ENCODE results near the gene ZDHHC22.
A peak's percentile ranks its signal among the peaks of the same experiment; 100 is the strongest.

ZDHHC22 gene

DNA sequence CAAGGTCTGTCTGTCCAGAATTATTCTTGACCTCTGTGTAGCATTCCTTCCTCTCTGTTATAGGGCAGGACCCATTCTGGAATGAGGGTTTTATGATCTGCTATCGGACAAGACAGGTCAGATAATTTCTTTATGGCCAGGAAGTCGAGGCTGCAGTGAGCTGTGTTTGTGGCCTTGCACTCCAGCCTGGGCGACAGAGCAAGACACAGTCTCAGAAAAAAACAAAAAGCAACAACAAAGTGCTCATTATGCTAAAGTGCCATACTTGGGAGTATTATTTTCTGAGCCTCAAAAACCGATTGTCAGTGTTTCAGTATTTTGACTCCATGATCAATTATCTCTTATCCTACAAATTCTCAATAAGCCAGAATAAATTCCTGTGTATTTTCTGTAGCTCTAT is 39.4 kb downstream of the ZDHHC22 start:
- no peak for DNase-seq

DNA sequence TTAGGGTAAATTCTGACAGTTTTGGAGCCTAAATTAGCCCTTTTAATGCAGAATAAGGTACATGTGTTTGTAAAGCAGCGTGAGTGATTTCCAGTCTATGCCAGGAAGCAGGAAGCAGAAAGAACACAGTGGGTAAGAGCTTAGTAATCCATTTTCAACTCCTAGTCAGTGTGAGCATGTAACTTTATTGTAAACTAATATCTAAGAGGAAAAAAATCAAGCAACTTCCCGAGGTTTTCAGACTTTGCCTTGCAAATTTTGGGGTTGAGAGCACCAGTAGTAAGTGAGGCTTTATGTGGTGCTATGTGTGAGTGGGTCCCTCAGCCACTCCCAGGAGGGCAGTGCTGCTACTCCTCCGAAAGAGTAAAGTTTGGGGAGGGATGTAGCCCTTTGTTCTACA is 40.6 kb downstream of the ZDHHC22 start:
- no peak for DNase-seq

DNA sequence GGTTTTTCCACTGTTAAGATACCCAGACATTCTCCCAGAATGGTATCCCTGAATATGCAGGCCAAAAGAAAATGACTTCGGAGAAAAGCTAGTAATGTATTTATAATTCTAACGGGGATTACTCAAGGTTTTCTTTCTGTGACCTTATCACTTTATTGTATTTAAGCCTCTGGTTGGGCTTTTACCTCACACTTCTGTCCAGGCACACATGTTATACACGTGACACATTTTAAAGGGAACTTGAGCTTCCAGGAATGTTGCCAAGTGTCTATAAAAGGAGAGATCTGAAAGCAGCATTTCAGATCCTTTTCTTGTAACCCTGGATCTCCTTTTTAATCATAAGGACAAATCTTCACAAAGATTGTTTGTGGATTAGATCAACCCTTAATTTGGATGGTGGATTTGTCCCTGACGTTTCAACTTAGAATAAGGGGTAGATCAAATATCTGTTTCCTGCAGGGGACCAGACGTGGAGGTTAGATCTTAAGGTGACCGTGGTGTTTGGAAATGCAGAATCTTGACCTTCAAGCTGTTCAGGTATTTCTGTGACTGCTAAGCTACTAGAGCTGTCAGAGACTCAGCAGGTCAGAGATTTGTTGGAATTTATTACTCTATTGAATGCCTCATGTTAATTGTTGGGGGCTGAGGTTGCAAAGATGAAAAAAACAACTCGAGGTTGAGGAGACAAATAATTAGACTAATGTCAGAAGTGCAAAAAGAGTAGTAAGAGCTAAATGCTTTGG is 42.0 kb downstream of the ZDHHC22 start:
- no peak for DNase-seq

DNA sequence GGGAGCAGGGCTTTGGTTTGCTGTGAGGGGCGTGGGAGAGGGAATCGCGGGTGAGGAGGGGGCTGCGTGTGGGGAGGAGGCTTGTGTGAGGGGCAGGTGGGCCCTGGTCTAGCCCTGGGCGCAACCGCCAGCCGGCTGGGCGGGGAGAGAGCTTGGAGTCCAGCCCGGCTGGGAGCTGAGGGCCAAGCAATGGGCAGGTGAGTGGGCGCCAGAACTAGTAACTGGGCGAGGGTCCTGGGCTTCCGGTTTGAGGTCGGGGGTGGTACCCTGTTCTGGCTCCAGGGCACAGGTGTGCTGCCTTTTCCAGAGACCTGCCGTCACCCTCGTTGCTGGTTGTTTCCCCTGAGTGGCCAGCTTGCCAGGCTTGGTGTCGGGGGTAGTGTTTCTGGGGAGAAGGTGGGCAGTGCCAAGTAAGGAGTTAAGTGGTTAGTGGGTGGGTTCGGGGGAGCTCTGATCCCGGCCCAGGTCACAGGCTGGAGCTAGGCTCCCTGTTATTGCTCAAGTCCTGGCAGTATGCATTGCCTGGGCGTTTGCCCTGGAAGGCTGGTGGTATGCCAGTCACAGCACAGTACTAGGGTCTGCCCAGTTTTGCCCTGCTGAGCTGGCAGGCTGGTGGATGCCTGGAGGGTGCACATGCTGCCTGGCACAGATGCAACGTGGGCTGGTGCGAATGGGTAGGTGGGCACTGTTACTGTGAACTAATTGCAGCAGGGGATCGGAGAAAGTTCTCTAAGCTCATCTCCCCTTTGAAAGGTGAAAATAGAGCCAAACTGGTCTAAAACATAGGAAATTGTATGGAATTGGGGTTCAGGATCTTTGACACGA is 42.9 kb downstream of the ZDHHC22 start:
- DNase-seq = no peak

DNA sequence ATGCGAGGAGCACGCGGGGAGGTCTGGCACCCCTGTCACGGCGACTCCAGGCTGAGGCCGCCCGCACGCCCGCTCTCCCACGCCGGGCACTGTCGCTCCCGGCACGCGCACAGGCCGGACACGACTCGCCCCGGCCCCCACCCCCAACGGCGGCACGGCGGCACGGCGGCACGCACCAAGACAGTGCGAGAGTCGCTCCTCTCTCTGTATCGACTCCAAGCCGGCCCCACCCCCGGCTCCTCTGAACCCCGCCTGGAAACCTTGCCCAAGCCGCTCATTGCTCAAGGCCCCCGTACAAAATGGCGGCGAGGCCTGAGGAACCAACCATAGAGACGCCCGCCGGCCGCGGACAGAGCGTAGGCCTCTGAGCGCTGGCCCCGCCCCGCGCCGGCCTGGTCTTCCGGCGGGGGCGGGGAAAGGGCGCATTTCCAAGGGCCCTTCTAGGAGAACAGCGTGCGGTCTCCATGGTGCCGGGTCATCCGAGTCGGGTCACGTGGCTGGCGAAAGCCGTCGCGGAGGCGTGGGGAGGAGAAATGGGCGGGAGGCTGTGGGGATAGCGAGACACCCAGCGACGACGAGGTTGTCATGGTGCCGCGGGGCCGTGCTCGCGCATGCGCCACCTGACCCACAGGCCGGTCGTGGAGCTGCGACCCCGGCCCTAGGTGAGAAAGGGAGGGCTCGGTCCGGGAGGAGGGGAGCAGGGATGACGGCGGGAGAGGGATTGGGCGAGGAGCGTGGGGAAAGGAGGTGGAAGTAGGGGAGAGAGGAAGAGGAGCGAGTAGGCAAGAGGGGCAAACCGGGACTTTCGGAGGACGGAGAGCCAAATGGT is 43.7 kb downstream of the ZDHHC22 start, which contains the start of gene CIPC:
Gene CIPC, plus strand, starts transcription at position 559 of the 829 bp plus-strand sequence. CDS start 7,451 bp downstream, outside the sequence.
- peak; percentile 100 for DNase-seq

DNA sequence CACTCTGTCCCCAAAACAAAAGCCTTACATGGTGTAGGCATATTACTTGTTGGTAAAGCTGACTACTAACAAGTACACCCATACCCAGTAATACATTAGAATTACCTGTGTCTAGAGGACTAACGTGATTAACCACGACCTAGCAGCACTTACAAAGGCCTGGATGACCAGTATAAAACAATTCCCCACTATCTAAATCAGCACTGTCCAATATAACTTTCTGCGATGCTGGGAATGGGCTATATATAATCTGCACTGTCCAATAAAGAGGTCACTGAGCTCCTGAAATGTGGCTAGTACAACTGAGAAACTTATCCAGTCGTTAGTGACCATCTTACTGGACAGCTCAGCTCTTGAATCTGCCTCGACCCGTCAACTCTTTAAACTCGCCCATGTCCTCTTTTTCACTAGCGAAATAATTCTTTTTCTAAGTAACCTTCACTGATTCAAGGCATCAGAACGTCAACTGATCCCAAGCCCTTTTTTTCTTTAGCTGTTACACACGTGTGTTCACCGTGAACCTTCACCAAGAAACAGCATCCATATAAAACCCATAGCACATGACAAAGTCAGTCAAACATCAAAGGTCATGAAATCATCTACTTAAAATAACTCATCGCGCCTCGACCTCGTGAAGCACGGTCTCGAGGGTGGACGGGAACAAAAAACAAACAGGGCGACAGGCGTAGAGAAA is 44.4 kb downstream of the ZDHHC22 start:
- DNase-seq = no peak

DNA sequence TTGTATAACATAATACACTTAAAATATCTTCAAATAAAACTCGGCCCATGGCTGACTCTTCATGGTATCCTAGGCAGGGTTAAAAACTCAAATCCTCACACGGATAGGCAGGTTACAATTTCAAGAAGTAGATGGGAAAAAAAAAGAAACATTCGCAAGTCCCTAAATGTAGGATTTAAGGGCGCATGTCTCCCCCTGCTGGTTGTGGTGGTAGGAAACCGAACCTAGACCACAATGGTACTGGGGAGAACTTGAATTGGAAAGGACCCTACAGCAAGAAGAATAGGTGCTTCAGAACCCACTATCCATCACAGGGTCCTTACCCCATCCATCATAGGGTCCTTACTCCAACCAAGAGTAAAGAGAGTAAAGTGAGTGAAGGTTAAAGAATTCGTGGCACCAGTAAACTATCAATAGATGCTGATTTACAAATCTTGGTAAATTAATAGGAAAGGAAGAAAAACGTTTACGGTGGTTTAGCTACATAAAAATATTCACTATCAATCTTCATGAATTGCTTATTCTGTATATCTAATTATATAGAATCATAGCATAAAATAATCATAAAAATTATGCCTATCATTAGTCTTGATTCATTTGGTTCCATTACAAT is 46.8 kb downstream of the ZDHHC22 start:
- DNase-seq = peak; percentile 80

DNA sequence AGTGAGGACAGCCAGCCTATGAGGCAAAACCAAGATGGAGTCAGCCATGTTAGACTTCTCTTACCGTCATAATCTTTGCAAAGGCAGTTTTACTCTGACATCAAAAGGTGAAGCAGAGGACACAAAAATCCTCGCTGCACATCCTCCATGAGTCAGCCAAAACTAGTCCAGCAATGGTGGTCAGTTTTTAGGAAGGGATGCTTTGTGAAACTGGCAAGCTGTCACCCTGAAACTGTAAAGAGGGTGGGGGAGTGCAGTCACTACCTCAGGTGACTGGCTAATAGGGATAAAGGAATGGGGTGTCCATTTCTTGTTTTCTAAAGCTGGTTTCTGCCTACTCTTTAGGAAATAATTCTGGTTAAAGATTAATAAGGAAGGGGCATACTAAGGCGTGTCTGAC is 48.9 kb downstream of the ZDHHC22 start:
- DNase-seq = no peak

DNA sequence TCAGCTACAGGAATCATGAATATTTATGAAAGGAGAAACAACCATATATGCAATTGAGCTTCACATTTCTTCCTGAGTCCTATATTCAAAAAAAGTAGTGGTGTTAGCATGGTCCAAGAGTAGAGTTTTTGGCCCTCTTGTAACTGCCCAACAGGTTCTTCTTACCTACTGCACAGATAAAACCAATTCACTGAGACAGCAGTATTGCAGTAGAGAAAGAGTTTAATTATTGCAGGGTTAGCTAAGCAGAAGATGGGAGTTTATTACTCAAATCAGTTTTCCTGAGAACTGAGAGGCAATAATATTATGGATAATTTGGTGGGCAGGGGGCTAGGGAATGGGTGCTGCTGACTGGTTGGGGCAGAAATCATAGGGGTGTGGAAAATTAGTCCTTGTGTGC is 50.1 kb downstream of the ZDHHC22 start:
- DNase-seq = no peak

DNA sequence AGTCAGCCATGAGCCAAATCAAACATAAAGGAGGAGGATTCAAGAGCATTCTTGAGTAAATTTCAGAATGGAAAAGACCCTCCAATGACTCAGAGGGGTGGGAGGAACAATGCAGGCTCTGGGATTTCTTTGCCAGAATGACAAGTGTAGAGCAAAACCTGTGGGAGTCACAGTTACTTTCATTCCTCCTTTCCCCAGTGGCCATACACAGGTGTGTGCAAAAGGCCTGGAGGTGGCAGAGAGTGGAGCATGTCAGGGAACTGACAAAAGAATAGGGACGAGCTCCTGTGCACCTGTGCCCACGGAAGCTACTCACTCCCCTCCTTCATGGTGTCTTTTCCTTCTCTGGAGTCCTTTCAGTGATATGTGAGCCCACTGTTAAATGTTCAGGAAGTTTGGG is 52.9 kb downstream of the ZDHHC22 start:
- DNase-seq = no peak

DNA sequence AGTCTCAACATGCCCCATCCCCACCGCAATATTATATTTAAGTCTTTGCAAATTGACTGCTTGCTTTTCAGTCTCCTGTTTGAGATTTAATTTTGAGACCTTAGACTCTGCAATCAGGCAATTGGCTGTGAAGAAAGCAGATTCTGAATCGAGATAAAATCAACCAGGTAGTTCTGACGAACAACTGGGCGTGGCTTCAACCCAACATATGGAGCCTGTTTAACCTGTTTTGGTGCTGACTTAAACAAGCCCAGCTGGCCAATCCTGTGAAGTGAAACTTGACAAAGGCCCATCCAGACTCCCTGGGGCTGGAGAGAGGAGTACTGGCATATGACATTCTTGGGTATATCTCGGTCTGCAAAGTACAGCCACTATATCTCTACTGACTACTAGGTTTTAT is 53.4 kb downstream of the ZDHHC22 start:
- DNase-seq = no peak

DNA sequence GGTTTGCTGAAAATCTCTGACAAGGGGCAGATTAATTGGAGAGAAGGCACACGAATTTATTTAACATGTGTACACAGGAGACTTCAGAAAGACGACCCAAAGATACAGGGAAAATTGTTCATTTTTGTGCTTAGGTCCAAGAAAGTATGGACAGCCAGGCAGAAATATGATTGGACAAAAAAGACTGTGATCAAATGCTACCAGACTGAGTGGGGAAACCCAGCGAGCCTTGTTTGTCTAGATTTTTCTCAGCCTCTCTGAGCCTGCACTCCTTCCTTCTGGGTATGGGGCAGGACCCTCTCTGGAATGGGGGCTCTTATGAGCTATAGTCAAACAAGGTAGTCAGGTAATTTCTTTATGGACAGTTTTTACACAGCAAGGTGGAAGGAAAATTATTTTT is 54.0 kb downstream of the ZDHHC22 start:
- DNase-seq = no peak

DNA sequence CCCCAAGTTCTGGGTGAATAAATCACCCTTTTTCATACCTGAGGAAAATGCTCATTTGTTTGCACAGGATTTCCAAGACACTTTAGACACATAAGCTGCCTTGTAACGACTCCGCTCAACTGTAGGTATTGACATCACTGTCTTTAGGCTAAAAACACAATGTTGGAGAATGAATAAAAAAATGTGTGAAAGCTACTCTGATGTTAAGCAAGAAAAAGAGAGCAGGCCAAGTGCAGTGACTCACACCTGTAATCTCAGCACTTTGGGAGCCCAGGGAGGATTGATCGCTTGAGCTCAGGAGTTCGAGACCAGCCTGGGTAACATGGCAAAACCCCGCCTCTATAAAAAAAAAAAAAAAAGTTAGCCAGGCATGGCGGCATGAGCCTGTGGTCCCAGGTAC is 54.6 kb downstream of the ZDHHC22 start:
- no peak for DNase-seq

DNA sequence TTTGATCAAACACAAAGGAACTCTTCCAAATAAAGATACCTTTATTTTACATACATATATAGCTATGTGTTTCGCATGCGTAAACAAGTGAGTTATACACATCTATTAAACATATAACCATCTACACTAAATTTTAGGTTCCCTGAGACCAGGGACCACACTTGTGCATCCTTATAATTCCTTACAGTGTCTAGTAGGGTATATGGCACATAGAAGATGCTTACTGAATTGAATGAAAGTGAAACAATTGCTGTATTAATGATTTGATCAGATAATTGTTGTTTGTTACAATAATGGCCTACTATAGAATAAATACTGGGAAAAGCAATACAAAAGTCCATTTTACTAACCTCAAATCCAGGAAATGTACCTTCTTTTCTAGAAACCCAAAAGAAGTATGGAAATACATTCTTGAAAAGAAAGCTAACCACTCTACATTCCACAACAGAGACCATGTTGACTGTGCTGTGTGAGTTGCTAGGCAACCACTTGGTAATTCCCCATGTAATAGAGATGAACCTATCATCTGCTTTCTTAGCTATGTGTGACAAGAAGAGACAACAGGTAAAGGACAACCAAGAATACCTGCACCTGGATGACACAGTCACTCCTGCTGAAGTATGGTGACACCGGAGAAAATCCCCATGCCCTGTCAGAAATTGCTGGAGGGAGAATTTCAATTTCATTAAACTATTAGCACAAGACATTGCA is 55.4 kb downstream of the ZDHHC22 start:
- no peak for DNase-seq

DNA sequence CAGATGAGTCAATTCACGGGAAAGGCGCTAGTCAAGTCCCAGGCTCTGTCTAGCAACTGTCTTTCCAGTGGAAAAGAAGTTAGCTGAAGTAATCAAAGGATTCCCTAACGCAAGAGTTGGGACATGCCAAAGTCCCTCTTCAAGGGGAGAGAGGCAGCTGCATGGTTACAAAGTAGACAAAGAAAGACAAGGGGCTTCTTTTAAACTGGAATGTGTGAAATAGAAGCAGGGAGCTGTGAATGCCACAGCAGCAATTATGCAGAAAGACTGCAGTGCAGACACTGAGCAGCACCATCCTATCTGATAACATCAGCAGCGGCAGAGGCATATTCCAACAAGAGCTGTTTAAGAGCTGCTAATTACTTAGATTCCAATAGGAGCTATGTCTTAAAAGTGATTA is 56.1 kb downstream of the ZDHHC22 start:
- no peak for DNase-seq

DNA sequence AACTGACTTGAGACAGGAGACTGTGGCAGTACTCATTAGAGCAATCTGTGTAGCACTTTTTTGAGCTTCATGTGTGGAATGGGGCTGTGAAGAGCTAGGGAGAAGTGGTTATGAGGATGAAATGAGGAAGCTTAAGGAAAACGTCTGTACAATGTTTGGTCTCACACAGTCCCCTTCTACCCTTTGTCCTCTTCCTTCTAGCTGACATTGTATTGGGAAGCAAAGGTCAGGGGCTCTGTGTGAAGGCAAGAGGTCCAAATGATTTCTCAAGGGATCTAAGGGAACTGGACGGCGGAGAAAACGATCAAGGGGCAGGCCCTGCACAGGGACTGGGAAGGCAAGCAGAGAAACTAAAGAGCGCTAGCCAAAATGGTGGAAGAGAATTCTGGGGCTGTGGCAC is 56.6 kb downstream of the ZDHHC22 start:
- no peak for DNase-seq

DNA sequence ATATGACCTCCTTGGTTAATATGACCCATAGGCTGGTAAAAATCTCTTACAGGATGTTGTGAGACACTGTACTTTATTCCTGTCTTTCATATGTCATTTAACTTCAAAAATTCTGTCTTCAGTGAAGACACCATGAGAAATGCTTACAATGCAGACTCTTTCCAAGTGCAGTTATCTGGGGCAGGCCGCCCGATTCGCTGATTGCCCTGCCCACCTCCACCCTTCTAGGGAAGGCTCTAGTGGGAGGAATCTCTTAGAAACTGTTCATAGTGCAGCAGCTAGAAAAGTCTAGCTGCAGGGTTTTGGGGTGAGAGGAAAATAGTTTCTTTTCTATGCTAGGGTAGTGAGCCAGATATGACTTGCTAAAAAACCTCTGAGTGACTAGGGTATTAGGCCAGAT is 58.5 kb downstream of the ZDHHC22 start:
- no peak for DNase-seq

DNA sequence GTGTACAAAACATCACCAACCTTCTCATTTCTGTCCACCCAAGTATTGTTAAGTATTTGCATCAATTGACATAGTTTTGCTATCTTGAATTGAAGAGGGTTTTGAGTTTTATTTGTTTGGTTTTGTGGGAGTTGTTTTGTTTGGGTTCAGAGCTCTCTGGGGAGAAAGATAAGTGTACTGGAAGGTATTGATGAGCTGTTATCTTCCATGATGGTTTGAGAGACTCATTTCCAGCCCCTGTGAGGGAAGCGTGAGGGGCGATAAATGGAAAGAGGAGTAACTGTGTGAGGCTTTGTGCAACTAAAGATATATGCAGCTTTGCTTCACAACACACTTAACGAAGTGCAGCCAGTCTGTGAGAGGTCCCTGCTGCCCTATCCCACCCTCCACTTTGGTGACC is 59.2 kb downstream of the ZDHHC22 start:
- no peak for DNase-seq

Measured in stimulated activated CD4-positive, alpha-beta T cell treated with anti-CD3 and anti-CD28 coated beads, Interleukin-4, amount 100 ng/mL, for 24 hours (primary cell).